Left renal cortex interstitium (tissue), 4 donors: ENCODE measurements around the gene MEF2C. TPM values are rescaled to one million over a fixed set of nuclear protein-coding genes. Genes with fewer than 3 reads are reported as not detected.
"Not testable (repeated sequence)": the region's sequence is repeated elsewhere in the genome, so short reads cannot be mapped to it uniquely, and the experiment has no call there.

Experiments used
- DNase-seq, 4 donors: peaks; one replicate each; pipeline ENCODE4 v3.0.0-alpha.2; 2013; ENCODE audit warnings: low read depth in 4 of 4, low spot score in 2 of 4, missing footprints in 1 of 4
- polyA plus RNA-seq, 4 donors: library from polyadenylated mRNA; unstranded; fragments of 120-200 nt; gene quantifications; one replicate each; pipeline ENCODE4 v1.2.1, GENCODE V29; 2013; ENCODE audit not compliant: insufficient read length in 4 of 4

The MEF2C gene
- polyA plus RNA-seq, 4 donors = 31.7 to 55.0 (median 40.5) TPM

- DNase-seq = no peak
These were observed 14.4 kb downstream of the MEF2C start for GRCh38 chr5:88868468-88869068.

- no peak for DNase-seq
These were observed 15.3 kb downstream of the MEF2C start for GRCh38 chr5:88867638-88868037.

- DNase-seq = no peak
These were observed 19.5 kb downstream of the MEF2C start for GRCh38 chr5:88863523-88863922.

GRCh38 chr5:88862547-88863175, 20.3 kb downstream of the MEF2C start:
- DNase-seq = no peak

GRCh38 chr5:88861231-88861630, 21.8 kb downstream of the MEF2C start:
- no peak for DNase-seq

- DNase-seq = no peak
These were observed 22.5 kb downstream of the MEF2C start for GRCh38 chr5:88860501-88860900.

- no peak for DNase-seq
These were observed 24.6 kb downstream of the MEF2C start for GRCh38 chr5:88858392-88858791.

GRCh38 chr5:88856381-88856780, 26.6 kb downstream of the MEF2C start:
- not testable (repeated sequence) for DNase-seq

- DNase-seq = no peak
These were observed 28.2 kb downstream of the MEF2C start for GRCh38 chr5:88854769-88855168.

- no peak for DNase-seq
These were observed 35.6 kb downstream of the MEF2C start for GRCh38 chr5:88847420-88847819.

- DNase-seq = no peak
These were observed 36.5 kb downstream of the MEF2C start for GRCh38 chr5:88846434-88846833.

- DNase-seq = no peak
These were observed 37.8 kb downstream of the MEF2C start for GRCh38 chr5:88845081-88845697.

GRCh38 chr5:88842784-88843183, 40.2 kb downstream of the MEF2C start:
- DNase-seq = no peak

- no peak for DNase-seq
These were observed 41.8 kb downstream of the MEF2C start for GRCh38 chr5:88841212-88841611.

GRCh38 chr5:88840495-88840894, 42.5 kb downstream of the MEF2C start:
- no peak for DNase-seq

- no peak for DNase-seq
These were observed 43.7 kb downstream of the MEF2C start for GRCh38 chr5:88839238-88839637.

GRCh38 chr5:88838500-88838899, 44.5 kb downstream of the MEF2C start:
- DNase-seq = no peak

GRCh38 chr5:88837817-88838216, 45.2 kb downstream of the MEF2C start:
- no peak for DNase-seq

- no peak for DNase-seq
These were observed 45.8 kb downstream of the MEF2C start for GRCh38 chr5:88837222-88837621.

GRCh38 chr5:88836195-88836838, 46.7 kb downstream of the MEF2C start:
- no peak for DNase-seq

GRCh38 chr5:88834499-88834898, 48.5 kb downstream of the MEF2C start:
- DNase-seq = no peak

- DNase-seq = no peak
These were observed 48.9 kb downstream of the MEF2C start for GRCh38 chr5:88834131-88834462.
